GM18505 (cell line): Measurements from ENCODE around the gene TWF1.

ENCODE experiments used
- ATAC-seq: cut with Tn5 transposase; IDR thresholded peaks from one replicate; pipeline ENCODE4 v1.9.1; 2021; ENCODE audit not compliant: unreplicated experiment
- POLR2A ChIP-seq: IDR thresholded peaks from 4 replicates; pipeline ENCODE4 v1.6.1; 2011; ENCODE audit warnings: borderline replicate concordance; ENCODE audit not compliant: insufficient read depth, insufficient read length; ENCODE audit errors: extremely low read depth

TWF1 gene

DNA sequence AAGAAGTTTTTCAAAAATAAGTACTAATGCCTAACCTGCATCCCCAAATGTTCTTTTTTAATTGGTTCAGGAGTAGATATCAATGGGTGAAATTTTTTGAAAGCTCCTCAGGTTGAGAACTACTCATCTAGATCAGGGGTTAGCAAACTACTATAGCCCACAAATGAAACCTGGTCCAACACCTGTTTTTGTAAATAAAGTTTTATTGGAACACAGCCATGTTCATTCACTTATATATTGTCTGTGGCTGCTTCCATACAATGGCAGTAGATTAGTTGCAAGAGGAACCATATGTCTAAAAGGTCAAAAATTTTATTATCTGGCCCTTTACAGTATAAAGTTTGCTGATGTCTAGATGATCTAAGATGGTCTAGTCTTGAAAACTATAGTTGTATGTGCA lies 61.3 kb downstream of the TWF1 start:
- ATAC-seq: no peak
- TF ChIP-seq POLR2A: no peak
